ENCODE results near the gene CDKN2AIP.
"Not testable (repeated sequence)": the region's sequence is repeated elsewhere in the genome, so short reads cannot be mapped to it uniquely, and the experiment has no call there.

The CDKN2AIP gene

GRCh38 chr4:183430317-183430993 lies 14.0 kb upstream of the CDKN2AIP start:
- no peak for DNase-seq (ENCODE audit: insufficient read length, low spot score)
- FAIRE-seq = no peak
- TF ChIP-seq, protein P1, sequence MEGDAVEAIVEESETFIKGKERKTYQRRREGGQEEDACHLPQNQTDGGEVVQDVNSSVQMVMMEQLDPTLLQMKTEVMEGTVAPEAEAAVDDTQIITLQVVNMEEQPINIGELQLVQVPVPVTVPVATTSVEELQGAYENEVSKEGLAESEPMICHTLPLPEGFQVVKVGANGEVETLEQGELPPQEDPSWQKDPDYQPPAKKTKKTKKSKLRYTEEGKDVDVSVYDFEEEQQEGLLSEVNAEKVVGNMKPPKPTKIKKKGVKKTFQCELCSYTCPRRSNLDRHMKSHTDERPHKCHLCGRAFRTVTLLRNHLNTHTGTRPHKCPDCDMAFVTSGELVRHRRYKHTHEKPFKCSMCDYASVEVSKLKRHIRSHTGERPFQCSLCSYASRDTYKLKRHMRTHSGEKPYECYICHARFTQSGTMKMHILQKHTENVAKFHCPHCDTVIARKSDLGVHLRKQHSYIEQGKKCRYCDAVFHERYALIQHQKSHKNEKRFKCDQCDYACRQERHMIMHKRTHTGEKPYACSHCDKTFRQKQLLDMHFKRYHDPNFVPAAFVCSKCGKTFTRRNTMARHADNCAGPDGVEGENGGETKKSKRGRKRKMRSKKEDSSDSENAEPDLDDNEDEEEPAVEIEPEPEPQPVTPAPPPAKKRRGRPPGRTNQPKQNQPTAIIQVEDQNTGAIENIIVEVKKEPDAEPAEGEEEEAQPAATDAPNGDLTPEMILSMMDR (IDR thresholded peaks at IDR 0.05; ENCODE audit: insufficient read depth, missing control alignments) = no peak

DNA sequence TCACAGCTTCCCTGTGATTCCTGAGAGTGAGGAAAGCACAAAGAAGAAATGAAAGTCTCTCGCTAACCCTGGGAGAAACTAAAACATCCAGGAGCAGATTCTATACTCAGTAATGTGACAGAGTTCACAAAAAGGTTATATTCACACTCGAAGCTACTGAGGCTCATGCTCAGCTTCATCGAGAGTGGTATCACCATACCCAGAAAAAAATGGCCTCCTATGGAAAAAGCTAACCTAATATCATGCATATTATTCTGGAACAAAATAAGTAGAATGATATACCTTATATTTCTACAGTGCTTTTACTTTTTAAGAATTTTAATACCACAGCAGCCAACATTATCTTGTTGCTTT lies 13.5 kb upstream of the CDKN2AIP start:
- FAIRE-seq (no peak), DNase-seq (ENCODE audit: insufficient read length, low spot score) (no peak)
- TF ChIP-seq, protein P1 (IDR thresholded peaks at IDR 0.05; ENCODE audit: insufficient read depth, missing control alignments) = no peak

DNA sequence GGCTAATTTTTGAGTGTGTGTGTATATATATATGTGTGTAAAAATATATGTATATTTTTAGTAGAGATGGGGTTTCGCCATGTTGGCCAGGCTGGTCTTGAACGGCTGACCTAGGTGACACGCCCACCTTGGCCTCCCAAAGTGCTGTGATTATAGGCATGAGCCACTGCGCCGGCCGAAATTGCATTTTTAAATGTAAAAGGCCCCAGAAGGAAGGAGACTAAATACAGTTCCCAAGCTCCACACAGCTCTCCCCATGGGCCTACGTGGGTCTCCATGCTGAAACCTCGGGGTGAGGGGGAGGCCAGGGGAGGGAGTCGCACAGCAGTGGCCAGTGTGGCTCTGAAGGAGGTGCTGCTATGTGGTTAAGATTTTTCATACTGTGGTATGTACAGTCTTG lies 12.8 kb upstream of the CDKN2AIP start:
- FAIRE-seq (no peak), DNase-seq (ENCODE audit: insufficient read length, low spot score) (no peak)
- TF ChIP-seq, protein P1 (IDR thresholded peaks at IDR 0.05; ENCODE audit: insufficient read depth, missing control alignments) = no peak

- not testable (repeated sequence) for FAIRE-seq; DNase-seq (ENCODE audit: insufficient read length, low spot score)
Observed at GRCh38 chr4:183433183-183433582, 11.3 kb upstream of the CDKN2AIP start.

DNA sequence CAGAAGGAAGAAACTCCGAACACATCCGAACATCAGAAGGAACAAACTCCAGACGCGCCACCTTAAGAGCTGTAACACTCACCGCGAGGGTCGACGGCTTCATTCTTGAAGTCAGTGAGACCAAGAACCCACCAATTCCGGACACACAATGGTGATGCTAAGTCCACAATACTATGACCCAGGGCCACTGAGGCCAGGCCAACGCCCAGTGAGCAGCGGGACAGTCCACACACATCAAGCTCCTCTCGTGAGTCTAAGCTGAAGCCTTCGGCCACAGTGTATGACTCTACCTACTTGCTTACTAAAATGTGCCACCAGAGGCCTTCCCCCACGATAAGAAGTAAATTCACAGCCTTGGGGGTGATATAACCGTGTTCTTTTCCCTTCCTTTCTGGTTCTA lies 10.2 kb upstream of the CDKN2AIP start:
- FAIRE-seq (no peak), DNase-seq (ENCODE audit: insufficient read length, low spot score) (no peak)
- TF ChIP-seq, protein P1 (IDR thresholded peaks at IDR 0.05; ENCODE audit: insufficient read depth, missing control alignments) = no peak

- TF ChIP-seq, protein P1 (IDR thresholded peaks at IDR 0.05; ENCODE audit: insufficient read depth, missing control alignments) = no peak
- FAIRE-seq (no peak), DNase-seq (ENCODE audit: insufficient read length, low spot score) (no peak)
Observed at GRCh38 chr4:183434666-183435190, 9.7 kb upstream of the CDKN2AIP start.

DNA sequence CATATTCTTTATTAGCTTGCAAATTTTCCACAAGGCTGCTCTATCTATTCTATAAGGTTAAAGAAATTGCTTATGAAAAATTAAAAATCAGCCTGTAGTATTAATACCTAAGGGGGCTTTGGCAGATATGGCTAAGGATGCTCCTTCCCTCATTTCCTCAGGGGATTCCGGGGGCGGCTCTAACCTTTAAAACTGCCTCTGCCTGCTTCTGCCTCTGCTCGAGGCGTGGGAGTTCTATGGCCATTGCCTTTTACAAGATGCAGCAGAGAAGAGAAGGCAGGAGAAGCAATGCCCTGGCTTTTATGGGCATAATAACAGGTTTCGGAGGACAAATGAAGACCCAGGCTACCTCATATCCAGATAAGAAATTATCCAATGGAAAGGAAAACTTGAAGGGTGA lies 8.6 kb upstream of the CDKN2AIP start:
- FAIRE-seq (no peak), DNase-seq (ENCODE audit: insufficient read length, low spot score) (no peak)
- TF ChIP-seq, protein P1 (IDR thresholded peaks at IDR 0.05; ENCODE audit: insufficient read depth, missing control alignments) = no peak

Measured in D721Med (cell line).